AG09319 (cell line): ENCODE results near the gene SLC38A8.

Source experiments
- DNase-seq: peaks from one replicate; pipeline ENCODE4 v3.0.0-alpha.2; 2010; ENCODE audit warnings: low read depth; ENCODE audit errors: extremely low read depth
- TF ChIP-seq, protein P1 (sequence below): IDR thresholded peaks from 2 replicates; pipeline ENCODE4 v1.5.1; 2011; ENCODE audit warnings: low read depth, mild to moderate bottlenecking, inconsistent platforms, low read length, moderate library complexity

The SLC38A8 gene

DNA sequence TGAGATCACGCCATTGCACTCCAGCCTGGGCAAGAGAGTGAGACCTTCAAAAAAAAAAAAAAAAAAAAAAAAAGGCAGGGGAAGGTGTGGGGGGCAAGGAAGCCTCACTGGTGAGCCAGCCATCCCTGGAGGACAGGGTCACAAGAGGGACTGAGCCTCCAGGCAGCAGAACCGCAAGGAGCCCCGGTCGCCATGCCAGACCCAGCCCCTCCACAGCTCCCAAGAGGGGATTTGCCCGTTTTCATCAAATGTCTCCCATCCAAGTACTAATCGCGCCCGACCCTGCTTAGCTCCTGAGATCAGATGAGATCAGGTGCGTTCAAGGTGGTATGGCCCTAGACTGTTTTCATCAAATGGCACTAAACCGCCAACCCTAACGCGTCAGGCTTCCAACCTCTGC, 2.9 kb downstream of the SLC38A8 start:
- TF ChIP-seq, protein P1, sequence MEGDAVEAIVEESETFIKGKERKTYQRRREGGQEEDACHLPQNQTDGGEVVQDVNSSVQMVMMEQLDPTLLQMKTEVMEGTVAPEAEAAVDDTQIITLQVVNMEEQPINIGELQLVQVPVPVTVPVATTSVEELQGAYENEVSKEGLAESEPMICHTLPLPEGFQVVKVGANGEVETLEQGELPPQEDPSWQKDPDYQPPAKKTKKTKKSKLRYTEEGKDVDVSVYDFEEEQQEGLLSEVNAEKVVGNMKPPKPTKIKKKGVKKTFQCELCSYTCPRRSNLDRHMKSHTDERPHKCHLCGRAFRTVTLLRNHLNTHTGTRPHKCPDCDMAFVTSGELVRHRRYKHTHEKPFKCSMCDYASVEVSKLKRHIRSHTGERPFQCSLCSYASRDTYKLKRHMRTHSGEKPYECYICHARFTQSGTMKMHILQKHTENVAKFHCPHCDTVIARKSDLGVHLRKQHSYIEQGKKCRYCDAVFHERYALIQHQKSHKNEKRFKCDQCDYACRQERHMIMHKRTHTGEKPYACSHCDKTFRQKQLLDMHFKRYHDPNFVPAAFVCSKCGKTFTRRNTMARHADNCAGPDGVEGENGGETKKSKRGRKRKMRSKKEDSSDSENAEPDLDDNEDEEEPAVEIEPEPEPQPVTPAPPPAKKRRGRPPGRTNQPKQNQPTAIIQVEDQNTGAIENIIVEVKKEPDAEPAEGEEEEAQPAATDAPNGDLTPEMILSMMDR = no peak
- DNase-seq = no peak

DNA sequence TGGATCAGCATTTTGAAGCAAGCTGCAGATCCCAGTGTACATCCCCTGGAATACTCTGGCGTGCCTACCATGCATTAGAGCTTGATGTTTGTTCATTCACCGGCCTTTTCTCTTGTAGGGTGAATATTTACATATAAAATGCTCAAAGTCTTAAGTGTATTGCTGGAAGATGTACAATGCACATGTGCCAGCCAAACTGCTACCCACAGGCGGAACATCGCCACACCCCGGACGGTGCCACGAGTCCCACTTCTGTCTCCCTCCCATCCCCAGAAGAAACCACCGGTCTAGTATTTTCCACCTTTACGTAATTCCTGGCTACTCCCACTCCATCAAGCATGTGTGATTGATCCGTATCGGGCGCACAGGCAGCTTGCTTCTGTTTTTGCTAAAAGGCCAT, 4.1 kb downstream of the SLC38A8 start:
- no peak for DNase-seq
- TF ChIP-seq, protein P1 = no peak

- DNase-seq = no peak
- TF ChIP-seq, protein P1 = no peak
Measured at GRCh38 chr16:84036982-84037425, 5.6 kb downstream of the SLC38A8 start.

- TF ChIP-seq, protein P1 = no peak
- DNase-seq = no peak
Measured at GRCh38 chr16:84036131-84036530, 6.5 kb downstream of the SLC38A8 start.

DNA sequence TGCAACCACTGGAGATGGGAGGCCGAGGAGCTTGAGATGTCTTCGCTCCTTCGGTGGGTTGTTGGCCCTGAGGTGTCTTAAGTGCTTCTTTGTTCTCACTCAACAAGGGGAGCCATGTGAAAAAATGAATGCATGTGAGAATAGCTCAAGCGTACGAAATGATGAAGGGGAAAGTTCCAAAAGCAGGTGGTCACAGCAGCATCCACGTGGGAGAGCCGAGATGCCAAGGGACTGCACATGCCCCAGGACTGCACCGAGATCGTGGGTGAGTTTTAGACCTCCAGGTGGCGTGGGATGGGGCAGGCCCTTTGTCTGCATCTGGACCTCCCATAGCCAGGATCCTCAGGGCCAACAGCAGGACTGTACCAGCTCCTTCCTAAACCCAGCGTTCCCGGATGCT, 8.1 kb downstream of the SLC38A8 start:
- TF ChIP-seq, protein P1 = no peak
- no peak for DNase-seq

DNA sequence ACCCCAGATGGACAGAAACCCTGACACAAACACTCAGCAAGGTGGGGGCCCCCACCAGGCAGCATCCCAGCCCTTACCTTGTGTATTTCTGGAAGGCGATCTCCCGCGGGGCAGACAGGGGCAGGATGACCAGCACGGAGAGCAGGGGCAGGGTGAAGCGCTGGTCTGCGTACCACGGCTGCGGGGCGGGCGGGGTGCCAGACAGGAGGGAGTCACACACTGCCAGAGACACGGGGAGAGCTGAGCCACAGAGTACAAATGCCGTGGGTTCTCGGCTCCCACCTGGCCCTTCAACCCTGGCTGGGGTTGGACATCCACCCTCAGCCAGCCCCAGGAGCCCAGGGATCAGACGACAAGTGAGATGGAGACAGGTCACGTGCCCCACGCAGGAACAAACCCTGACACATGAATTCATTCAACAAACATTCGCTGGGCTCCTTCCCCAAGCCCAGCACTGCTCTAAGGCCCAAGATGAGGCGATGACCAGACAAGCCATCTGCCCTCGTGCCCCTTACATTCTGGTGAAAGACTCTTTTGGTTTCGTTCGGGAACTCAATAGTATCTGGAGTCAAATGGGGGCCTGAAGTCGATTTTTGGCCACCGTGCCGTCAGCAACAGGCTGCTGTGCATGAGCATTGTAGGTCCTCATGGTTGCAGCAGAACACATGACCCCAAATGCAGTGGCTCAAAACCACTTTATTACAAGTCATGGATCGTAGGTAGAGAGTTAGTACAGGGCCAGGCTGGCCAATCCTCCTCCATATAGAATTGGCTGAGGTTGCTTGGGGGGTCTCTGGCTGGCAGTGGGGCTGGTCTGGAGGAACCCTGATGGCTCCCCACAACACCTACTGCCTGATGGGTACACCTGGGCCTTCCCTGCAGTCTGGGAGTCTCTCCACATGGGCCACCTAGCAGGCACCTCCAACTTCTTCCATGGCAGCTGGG, 9.1 kb downstream of the SLC38A8 start:
- DNase-seq = no peak
- TF ChIP-seq, protein P1 = no peak

DNA sequence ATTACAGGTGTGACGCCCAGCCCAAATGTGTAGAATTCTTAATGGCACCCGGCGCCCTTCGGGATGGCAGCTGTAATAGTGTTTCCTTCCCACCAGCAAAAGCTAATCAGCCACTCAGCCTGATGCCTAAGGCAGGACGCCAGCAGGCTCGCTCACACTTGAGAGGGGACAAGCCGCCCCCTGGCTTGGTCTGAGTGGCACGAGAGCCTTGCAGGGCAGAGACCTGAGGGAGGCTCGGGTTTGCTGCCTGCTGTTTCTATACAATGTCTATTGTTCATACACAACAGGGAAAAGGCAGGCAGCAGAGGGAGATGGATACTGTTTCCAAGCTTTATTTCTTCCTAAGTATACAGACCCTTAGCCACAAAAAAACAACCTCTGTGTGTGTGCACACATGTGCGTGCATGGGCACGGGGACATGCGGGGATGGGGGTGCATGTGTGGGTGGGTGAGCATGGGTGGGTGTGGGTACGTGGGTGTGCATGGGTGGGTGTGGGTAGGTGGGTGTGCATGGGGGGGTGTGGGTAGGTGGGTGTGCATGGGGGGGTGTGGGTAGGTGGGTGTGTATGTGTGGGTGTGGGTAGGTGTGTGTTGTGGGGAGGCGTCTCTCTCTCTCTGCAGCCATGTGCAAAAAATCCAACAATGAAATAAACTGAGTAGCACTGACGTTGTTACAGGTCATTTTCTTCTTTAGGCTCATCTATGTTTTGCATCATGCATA, 10.0 kb downstream of the SLC38A8 start:
- no peak for DNase-seq
- TF ChIP-seq, protein P1 = no peak
